Measurements from ENCODE around the gene GPR3. TPM values are rescaled to one million over a fixed set of nuclear protein-coding genes. Genes with fewer than 3 reads are reported as not detected.

GPR3 gene
- total RNA-seq, 4 donors from 2014 or later = not detected

DNA sequence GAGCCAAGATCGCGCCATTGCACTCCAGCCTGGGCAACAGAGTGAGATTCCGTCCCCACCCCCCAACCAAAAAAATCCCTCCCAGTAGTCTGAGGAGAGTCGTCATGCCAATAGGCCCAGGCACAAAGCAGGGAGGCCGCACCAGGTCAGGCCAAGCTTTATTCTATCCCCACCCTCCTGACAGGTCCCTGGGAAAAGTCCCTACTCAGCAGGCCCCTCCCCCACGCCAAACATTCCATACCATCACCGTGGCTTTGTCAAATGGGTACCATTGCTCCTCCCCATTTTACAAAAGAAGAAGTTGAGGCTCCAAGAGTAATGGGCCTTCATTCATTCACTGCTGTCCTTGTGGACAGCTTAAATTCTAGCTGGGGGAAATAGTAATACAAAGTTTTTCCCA, 5.3 kb downstream of the GPR3 start:
- Histone ChIP-seq H3K27me3 (no peaks in the 10 kb centered on the region), H3K9me3 (no peaks in the 10 kb centered on the region), H3K4me1 (peaks cover 9 to 31% (median 12%) of the 10 kb centered on the region in 4 donors), H3K36me3 (no peaks in the 10 kb centered on the region), H3K4me3 (no peak overlapping the region), H3K27ac (no peak overlapping the region)
- intact Hi-C loops (cut with DNase I; ENCODE audit: low total_unique reads) = loop anchor here (2.0 kb wide), 1 partner anchor 209 kb away; no protein-coding TSS in a partner anchor
- DNase-seq = no peak
- 71% methylated on average over 7 of the region's 7 CpGs; no CpG with 5 or more reads in 1 of the 2 donors for WGBS, 2 donors (ENCODE audit: low coverage in 1 of 2)
- in situ Hi-C loops (cut with MboI; ENCODE audit: low pct_ligation_motif_present in 1 of 4, low pct_unique_long_range_greater_than_20kb in 1 of 4, low sequenced_read_pairs in 3 of 4) = loop anchor here in 1 of 4 donors (10.0 kb wide), 1 partner anchor 207 kb away; the partner anchor contains the start of gene AHDC1
- TF ChIP-seq POLR2AphosphoS5 (IDR thresholded peaks at IDR 0.05) (no peak), POLR2A (IDR thresholded peaks at IDR 0.05) (no peak), EP300 (IDR thresholded peaks at IDR 0.05; ENCODE audit: low read depth) (no peak)
- TF ChIP-seq, protein P1, sequence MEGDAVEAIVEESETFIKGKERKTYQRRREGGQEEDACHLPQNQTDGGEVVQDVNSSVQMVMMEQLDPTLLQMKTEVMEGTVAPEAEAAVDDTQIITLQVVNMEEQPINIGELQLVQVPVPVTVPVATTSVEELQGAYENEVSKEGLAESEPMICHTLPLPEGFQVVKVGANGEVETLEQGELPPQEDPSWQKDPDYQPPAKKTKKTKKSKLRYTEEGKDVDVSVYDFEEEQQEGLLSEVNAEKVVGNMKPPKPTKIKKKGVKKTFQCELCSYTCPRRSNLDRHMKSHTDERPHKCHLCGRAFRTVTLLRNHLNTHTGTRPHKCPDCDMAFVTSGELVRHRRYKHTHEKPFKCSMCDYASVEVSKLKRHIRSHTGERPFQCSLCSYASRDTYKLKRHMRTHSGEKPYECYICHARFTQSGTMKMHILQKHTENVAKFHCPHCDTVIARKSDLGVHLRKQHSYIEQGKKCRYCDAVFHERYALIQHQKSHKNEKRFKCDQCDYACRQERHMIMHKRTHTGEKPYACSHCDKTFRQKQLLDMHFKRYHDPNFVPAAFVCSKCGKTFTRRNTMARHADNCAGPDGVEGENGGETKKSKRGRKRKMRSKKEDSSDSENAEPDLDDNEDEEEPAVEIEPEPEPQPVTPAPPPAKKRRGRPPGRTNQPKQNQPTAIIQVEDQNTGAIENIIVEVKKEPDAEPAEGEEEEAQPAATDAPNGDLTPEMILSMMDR (IDR thresholded peaks at IDR 0.05) = no peak

DNA sequence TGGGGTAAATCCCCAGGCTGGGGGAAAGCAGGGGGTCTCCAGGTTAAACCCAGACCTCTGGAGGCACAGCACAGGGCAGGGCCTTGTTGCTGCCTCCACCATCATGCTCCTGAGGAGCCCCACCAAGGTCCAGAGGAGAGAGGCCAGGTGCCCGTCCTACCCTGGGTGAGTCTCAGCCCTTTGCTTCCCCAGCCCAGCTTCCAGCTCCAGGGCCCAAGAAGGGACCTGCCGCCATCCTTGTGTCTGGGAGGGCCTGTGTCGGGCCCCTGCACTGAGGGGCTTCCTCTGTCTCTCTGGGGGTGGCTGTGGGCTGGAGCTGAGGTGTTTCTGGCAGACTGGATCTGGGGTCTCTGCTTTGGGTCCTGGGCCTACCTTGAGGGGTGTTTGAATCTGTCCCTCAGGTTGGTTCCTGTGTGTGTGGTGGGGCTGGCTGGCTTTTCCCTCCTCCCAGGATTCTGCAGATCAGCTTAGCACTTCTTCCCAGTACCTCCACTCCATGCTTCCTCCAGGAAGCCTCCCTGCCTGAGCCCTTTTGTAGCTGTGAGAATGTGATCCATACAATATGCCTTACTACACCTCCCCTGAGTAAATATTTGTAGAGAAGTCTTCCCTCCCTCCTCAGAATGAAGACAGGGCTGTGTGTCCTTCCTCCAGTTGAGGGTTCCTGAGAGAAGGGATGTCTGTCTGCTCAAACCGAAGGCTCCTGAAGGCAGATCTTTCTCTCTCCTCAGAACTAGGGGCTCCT, 6.2 kb downstream of the GPR3 start:
- no peak for DNase-seq
- Histone ChIP-seq H3K27ac (no peak overlapping the region), H3K36me3 (no peaks in the 10 kb centered on the region), H3K27me3 (no peaks in the 10 kb centered on the region), H3K9me3 (no peaks in the 10 kb centered on the region), H3K4me3 (no peak overlapping the region), H3K4me1 (peaks cover 10 to 36% (median 18%) of the 10 kb centered on the region in 4 donors)
- in situ Hi-C loops (cut with MboI; ENCODE audit: low pct_ligation_motif_present in 1 of 4, low pct_unique_long_range_greater_than_20kb in 1 of 4, low sequenced_read_pairs in 3 of 4) (loop anchor here in 1 of 4 donors (10.0 kb wide), 1 partner anchor 206 kb away; the partner anchor contains the start of gene AHDC1), intact Hi-C loops (cut with DNase I; ENCODE audit: low total_unique reads) (loop anchor here (2.0 kb wide), 1 partner anchor 208 kb away; no protein-coding TSS in a partner anchor)
- 38% methylated on average over 2 of the region's 4 CpGs; no CpG with 5 or more reads in 1 of the 2 donors for WGBS, 2 donors (ENCODE audit: low coverage in 1 of 2)
- TF ChIP-seq, protein P1 (IDR thresholded peaks at IDR 0.05) = no peak
- no peak for TF ChIP-seq POLR2A (IDR thresholded peaks at IDR 0.05)
- no peak for TF ChIP-seq POLR2AphosphoS5 (IDR thresholded peaks at IDR 0.05)
- no peak for TF ChIP-seq EP300 (IDR thresholded peaks at IDR 0.05; ENCODE audit: low read depth)

DNA sequence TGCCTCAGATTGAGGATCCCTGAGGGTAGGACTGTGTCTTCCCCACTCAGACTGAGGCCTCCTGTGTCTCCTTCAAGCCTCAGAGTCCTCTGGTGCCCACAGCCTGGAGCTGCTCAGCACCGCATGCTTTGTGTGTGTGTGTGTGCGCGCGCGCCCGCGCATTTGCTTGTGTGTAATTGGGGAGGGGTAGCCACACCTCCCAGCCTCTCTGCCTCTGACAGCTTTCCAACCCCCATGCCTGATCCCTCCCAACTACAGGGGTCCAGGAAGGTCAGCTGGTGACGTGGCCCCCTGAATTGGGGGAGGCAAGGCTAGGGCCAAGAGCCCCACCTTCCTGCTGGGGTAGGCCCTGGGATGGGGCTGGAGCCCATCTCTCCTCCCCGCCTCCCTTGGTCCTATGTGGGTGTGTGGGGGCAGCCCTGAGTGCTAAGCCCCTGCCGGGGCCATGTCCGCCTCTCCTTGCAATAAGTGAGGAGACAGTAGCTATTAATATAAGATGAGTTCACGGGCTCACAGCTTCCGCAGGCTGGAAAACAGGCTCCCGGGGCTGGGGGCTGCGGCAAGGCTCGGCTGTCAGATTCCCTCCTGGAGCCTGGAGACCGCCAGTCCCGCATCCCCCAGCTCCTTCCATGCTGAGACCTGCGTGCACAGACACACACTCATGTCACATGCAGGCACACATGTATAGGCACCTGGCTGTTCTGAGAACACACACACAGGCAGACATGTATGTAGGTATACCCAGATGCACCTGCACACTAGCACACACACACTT, 7.0 kb downstream of the GPR3 start:
- TF ChIP-seq, protein P1 (IDR thresholded peaks at IDR 0.05) = no peak
- TF ChIP-seq EP300 (IDR thresholded peaks at IDR 0.05; ENCODE audit: low read depth) (no peak), POLR2A (IDR thresholded peaks at IDR 0.05) (no peak), POLR2AphosphoS5 (IDR thresholded peaks at IDR 0.05) (peak in 1 of 3 donors; percentile 10)
- Histone ChIP-seq H3K4me3 (no peak overlapping the region), H3K36me3 (no peaks in the 10 kb centered on the region), H3K4me1 (peaks cover 10 to 45% (median 26%) of the 10 kb centered on the region in 4 donors), H3K27me3 (no peaks in the 10 kb centered on the region), H3K9me3 (no peaks in the 10 kb centered on the region), H3K27ac (no peak overlapping the region)
- 61% methylated on average over 16 of the region's 19 CpGs; no CpG with 5 or more reads in 1 of the 2 donors for WGBS, 2 donors (ENCODE audit: low coverage in 1 of 2)
- in situ Hi-C loops (cut with MboI; ENCODE audit: low pct_ligation_motif_present in 1 of 4, low pct_unique_long_range_greater_than_20kb in 1 of 4, low sequenced_read_pairs in 3 of 4) = loop anchor here in 2 of 4 donors (10.0 kb wide), 1 partner anchor 205 kb away; the partner anchor contains the start of gene AHDC1 (in 2 of the 2)
- intact Hi-C loops (cut with DNase I; ENCODE audit: low total_unique reads) = loop anchor here (2.0 kb wide), 1 partner anchor 207 kb away; no protein-coding TSS in a partner anchor
- no peak for DNase-seq
